ENCODE results near the gene DHX38.

DHX38 gene

DNA sequence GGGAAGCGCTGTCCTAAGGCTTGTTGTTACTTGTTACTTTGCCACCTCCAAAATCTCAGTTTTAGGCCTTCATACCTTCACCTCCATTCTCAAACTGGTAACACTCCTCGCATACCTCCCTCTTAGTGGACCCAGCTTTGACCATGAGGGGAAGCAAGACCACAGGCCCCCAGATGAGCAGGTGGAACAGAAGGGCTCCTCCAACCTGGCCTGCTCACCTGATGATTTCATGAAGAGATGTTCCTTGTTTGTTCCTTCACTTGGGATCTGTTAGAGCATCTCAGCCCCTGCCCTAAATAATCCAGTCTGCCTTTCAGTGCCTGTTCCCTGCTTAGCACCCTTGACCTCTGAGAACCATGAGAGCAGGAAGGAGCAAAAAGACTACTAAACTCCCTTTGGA lies 28.7 kb downstream of the DHX38 start:
- DNase-seq (ENCODE audit: low read depth in 3 of 3) = no peak

DNA sequence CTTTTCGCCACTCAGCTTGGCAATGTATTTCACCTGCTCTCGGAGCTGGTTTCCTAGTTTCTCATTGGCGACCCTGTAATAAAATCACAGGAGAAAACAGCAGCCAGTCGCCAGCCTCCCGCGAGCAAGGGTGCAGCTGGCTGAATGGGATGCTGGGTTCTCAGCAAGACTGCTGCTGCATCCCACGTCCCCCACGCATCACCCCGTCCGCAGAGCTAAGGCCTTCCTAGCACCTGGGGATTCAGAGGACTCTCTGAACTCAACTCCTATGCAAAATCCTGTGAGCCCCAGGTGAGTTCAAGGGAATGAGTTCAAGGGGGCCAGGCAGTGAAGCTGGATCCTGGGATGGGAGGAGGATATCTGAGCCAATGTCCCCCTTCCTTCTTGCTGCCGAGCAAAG lies 29.3 kb downstream of the DHX38 start:
- no peak for DNase-seq (ENCODE audit: low read depth in 3 of 3)

DNA sequence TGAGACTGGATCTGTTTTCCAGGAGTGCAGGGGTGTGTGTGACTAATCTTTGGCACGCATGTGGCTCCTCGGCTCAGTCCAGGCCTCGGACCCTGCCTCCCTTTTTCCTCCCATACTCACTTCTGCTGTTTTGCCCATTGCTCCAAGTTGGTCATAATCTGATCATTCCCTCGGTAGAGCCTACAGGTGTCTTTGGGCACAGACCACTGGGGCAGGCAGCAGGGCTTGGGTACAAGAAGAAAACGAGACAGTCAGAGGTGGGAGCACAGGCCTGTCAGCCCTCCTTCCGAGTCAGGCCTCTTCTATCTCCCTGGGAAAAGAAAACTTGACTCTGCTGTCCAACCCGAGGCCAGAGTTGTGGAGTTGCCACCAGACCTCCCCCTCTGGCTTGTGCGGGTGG lies 29.8 kb downstream of the DHX38 start:
- DNase-seq (ENCODE audit: low read depth in 3 of 3) = no peak

DNA sequence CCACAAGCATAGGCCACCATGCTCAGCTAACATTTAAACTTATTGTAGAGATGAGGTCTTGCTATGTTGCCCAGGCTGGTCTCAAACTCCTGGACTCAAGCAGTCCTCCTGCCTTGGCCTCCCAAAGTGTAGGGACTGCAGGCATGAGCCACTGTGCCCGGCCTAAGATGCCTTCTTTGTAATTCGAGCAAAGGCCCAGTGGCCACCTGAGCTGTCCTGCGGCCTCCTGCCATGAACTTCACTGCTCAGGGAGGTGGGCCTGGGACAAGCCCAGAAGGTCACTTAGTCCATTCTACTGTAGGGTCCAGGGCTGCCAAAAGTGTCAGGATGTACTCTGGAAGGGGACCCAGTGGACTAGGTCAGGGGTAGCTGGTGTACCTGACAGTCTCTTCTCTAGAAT lies 30.5 kb downstream of the DHX38 start:
- DNase-seq (ENCODE audit: low read depth in 3 of 3) = no peak

DNA sequence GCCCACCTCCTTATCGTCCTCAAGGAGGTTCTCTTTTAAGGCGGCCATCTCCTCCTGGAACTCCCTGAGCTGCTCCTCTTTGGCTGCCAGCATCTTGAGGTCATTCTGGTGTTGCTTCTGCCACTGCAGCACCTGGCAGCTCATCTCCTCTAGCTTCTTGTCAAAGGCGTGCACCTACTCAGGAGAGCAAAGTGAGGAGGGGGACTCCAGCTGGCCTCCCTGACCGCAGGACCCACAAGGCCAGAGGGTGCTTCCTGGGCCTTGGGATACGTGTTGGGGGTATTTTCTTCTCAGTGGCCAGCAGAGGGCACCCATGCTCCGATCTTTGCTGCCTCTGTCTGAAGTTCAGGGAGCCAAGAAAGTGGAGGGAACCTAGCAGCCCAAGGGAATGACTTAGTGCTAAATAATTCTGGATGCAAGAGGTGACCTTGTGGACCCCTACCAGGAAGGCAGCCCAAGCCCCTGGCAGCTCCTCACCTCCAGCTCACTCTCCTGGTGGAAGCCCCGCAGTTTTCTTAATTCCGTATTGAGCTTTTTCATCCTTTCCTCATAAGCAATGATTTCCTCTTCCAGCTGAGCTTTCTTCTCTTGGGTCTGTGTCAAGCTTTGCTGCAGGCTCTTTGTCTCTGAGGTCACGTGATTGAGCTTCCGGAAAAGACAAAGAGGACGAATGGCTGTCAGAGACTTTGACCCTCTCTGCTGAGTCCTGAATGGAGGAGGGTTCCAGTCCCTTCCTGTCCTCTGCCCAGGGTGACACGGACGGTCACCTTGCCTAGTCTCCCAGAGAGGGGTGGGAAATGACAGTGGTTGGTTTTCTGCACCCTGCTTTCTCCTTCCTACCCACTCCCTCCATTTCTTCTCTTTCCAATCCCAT lies 31.4 kb downstream of the DHX38 start:
- DNase-seq (ENCODE audit: low read depth in 3 of 3) = peak; percentile 31 to 59 (median 38)

DNA sequence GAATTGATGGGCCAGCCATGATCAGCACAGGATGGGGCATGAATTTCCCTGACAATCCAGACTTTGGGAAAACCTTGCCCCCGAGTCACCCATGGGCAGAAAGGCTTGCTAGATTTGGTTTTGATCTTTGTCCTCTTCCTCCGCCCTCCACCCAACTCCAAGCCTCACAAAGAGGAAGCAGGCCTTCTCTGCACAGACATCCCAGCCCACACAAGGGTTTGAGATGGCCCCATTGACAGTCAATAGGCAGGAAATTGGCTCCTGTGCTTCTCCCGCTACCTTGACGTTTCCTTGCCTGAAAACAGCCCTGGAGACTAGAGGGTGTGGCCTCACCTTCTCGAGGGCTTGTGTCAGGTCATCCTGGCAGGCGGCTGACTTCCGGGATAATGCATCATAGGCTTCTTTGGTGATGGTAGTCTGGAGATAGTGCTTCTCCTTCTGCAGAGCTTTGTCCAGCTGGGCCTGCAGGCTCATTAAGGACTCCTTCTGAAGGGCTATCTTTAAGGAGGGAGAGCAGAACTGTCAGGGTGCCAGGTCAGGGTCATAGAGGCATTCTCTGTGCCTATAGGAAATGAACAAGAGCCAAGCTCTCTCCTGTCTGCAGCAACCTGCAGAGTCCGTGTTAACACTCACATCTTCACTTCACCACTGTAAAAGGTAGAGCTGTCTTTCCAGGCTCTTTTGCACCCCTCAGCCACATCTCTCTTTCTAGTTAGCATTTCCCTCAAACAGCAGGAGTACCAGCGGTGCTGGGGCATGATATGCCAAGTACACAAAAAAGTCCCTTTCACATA lies 32.2 kb downstream of the DHX38 start:
- DNase-seq (ENCODE audit: low read depth in 3 of 3) = no peak

DNA sequence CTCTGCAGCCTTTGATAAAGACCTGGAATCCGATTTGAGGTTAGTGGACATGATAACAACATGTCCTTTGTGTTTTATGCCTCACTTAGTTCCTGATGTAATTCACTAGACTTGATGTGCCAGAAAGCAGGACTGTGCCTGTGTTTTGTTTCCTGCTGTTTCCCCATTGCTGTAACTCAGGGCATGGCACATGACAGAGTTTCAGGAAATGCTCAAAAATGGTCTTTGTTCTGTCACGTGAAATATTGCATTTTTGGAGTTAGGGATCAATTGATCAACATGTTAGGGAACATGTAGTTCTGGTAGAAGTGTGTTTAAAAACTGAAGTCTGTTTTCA lies 32.8 kb downstream of the DHX38 start:
- no peak for DNase-seq (ENCODE audit: low read depth in 3 of 3)

DNA sequence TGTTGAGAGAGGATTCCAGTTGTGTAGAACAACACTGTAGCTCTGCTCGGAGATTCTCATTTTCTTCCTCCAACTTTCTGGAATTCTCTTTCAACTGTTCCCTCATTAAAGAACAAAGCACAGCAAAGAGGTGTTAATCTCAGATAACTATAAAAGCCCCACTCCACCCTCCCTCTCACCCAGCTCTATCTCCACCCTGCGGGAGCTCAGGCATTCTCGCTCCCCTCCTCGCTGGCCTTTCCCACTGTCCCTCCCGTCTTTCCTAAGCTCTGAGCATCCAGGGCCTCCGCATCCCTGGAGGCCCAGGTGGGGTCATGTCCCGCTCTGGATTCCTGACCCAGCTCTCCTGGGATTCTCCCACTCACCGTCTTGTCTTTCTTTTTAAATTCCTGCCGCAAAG lies 35.1 kb downstream of the DHX38 start:
- DNase-seq (ENCODE audit: low read depth in 3 of 3) = no peak

DNA sequence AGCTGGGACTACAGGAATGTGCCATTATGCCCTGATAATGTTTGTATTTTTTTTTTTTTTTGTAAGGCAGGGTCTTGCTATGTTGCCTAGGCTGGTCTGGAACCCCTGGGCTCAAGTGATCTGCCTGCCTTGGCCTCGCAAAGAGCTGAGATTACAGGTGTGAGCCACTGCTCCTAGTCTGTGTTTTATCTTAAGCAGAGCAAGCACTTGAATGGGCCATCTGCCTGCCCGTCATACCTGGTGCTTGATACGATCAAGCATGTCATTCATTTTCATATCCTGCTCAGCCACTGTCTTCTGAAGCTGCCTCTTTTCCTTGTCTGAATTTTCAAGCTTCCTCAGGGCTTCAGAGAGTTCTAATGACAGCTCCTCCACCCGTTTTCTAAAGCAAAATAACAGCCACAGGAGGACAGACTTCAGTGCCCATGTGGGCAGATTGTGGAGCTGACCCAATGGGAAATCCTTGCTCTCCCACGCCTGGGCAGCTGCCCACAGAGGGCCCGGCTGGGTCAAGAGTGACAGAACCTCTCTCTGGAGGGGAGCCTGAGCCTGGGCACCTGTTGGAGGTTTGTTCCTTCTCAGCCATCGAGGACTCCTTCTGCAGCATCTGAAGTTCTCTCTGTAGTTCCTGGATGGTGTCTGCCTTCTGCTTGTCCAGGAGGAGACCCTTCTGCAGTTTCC lies 36.5 kb downstream of the DHX38 start:
- DNase-seq (ENCODE audit: low read depth in 3 of 3) = no peak

DNA sequence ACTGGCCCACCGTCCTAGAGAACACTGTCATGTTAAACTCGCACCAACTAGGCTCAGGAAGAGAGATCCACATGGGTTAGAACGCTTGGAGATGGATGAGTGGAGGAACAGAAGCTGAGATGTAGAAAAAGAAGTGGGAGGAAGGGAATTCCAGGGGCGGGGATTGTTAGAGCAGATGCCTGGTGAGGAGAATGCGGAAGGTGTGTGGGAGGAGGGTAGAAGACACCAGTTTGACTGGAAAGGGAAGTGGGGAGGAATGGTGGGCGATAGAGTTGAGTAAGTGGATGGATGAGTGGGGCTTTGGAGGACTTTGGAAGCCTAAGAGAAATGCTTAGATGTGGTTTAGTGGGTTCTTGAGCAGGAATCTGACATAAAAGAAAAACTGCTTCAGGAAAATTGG lies 37.4 kb downstream of the DHX38 start:
- DNase-seq (ENCODE audit: low read depth in 3 of 3) = no peak

DNA sequence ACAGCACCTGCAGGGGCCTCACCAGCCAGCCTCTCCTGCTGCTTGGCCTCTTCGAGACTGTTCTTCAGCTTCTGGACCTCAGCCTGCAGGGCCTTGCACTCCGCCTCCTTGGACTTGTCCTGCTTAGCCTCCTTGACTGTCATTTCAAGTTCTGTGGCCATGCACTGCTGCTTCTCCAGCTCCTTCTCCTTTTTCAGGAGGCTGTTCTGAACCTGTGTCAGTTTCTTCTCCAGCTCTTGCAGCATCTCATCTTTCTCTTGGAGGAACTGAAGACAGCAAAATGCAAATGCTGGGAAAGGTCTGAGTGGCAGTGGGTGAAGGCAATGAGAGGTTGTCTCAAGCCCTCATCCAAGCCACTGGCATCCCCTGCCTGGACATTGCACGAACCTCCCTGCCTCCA lies 39.1 kb downstream of the DHX38 start:
- no peak for DNase-seq (ENCODE audit: low read depth in 3 of 3)

DNA sequence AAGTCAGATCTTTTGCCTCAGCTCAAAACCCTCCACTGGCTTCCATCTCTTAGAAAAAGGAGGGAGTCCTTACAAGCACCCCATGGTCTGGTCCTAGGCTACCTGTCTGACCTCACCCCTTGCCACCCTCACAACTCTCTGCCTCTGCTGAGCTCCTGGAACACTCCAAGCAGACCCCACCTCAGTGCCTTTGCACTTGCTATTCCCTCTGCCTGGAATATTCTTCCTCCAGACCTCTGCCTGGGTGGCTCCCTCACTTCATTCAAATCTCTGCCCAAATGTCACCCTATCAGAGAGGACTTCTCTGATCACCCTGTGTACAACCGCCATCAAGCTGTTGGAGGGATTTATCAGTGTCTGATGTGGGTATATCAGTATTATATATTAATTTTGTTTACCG lies 40.9 kb downstream of the DHX38 start:
- no peak for DNase-seq (ENCODE audit: low read depth in 3 of 3)

DNA sequence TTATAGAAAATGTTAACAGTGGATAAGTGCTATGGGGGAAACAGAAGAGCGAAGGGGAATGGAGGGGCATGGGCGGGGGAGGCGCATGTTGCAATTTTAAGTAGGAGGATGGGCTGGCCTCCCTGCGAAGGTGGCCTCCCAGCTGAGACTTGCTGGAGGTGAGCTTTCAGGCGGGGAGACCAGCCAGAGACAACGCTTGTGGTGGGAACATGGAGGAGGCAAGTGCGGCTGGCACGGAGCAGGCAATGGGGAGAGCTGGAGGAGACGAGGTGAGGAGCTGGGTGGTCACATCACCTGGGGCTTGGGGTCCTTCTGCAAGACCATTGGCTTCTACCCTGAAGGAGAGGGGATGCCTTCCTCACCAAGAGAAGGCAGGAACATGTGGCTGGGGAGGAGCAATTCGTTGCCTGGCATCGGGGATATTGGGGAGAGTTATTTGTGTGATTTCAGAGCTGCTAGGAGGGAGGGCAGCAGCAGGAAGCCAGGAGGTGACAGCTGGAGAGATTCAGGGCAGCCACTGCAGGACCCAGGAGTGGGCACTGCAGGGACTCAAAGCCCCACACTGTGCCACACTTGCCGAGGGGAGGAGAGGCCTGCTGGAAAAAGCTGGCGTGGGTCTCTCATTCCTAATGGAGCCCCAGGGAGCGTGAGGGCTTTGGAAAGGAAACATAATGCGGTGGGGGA lies 43.9 kb downstream of the DHX38 start:
- no peak for DNase-seq (ENCODE audit: low read depth in 3 of 3)

DNA sequence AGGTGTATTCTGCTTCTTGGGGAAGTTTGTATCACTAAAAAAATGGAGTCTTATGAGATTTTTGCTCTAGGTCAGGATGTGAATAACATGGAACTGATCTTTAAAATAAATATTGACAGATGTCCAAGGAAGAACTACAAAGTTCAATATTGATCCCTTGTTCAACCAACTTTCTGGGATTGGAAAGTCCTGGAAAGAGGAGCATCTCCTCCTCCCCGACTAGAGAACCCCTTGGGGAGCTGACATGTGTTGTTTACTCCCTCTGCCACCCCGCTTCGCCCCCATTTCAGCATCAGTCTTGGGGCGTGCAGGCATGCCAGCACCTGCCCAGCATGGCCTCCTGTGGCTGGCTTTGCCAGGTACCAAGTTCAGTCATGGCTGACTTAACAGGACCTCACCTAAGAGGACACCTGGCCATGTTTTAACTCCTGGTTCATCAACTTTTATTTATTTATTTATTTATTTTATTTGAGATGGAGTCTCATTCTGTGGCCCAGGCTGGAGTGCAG lies 44.5 kb downstream of the DHX38 start:
- no peak for DNase-seq (ENCODE audit: low read depth in 3 of 3)

DNA sequence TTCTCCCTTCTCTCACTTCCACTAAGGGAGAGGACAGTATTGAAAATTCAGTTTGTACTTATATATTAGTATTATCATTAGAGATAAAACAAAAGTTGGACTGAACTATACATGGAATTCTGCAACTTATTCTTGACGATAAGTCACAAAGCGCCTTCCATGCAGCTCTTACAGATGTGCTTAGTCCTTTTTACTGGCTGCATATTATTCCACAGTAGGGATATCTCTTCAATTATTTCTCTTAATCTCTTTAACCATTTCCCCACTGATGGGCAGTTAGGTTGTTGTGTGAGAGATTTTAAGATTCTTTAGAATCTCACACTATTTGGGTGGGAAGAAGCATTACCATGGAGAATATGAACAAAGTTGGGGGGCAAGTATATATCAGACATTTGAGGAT lies 46.3 kb downstream of the DHX38 start:
- DNase-seq (ENCODE audit: low read depth in 3 of 3) = no peak

DNA sequence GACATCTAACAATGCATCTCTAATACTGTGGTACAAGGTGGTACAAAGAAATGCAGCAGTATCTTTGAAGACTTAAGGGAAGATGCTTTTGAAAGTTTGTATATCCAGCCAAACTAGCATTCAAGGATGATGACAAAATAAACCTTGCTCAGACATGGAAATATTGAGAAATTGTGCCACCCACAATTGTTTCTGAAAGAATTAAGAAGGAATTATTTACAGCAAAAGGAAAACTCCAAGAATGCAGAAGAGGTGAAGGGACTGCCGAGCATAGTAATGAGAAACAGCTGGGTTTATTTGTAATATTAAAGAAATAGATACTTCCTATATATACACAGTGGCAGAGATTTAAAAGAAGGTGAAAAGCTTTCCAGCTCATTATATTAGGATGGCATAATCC lies 48.8 kb downstream of the DHX38 start:
- DNase-seq (ENCODE audit: low read depth in 3 of 3) = no peak

DNA sequence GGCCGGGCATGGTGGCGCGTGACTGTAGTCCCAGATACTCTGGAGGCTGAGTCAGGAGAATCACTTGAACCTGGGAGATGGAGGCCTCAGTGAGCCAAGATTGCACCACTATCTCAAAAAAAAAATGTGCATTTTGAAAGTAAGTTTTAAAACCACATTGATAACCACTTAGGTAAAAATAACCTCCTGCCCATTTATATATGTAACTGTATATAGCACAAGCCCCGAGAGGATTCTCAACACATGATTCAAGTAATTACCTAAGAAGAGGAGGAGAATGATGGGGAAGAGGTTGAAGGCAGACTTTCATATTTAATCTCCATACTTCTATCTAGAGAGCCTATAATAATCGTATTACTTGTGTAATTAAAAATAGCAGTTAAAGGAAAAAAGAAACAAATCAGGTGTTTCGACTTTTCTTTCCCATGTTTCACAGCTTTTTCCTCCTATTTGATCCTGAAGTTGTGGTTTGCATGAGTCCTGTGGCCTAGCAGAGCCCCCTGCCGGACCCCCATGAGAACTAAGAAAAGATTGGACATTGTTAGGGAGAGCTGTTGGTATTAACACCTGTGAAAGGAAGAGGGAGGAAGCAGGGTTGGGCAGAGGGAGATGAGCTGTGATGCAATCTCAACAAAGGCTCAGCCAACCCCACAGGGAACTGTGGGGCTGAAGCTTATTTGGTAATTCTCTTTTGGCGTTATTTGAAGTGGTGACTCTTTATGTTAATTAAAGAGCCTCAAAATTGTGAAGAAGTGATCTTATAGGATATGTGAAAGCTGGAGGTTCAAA lies 56.2 kb downstream of the DHX38 start:
- DNase-seq (ENCODE audit: low read depth in 3 of 3) = no peak

DNA sequence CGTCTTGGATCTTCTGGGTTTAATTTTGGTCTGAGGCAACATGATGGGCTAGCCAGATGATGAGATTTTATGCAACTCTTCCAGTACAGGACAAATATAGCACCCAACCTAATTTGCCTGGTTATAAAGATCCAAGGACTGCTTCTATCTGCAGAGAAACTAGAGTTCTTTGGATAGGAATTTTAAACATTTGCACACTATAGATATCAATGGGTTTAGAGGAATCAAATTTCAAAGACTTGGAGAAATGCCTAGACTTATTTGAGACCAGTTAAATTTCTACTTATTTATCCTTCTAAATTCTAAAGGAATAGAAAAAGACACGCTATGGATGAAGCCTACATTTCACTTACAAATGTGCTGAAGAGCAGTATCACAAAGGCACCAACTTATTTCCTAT lies 65.7 kb downstream of the DHX38 start:
- no peak for DNase-seq (ENCODE audit: low read depth in 3 of 3)

DNA sequence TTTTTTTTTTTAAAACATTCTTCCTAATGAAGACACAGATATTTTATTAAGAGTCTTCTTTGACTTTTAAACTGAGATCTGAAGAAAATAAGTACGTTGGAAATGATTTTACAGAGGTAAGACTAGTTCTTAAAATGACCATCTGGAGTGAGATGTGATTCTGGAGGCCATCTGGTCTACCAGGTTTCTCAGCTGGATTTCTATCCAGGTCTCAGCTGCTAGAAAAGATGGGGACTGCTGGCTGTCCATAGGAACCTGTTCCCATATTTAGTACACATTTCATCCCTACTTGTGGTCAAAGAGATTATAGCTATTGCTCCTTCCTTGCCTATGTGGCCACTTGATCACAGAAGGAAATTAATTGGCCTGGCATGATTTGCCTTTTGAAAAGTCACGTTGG lies 66.2 kb downstream of the DHX38 start:
- no peak for DNase-seq (ENCODE audit: low read depth in 3 of 3)

DNA sequence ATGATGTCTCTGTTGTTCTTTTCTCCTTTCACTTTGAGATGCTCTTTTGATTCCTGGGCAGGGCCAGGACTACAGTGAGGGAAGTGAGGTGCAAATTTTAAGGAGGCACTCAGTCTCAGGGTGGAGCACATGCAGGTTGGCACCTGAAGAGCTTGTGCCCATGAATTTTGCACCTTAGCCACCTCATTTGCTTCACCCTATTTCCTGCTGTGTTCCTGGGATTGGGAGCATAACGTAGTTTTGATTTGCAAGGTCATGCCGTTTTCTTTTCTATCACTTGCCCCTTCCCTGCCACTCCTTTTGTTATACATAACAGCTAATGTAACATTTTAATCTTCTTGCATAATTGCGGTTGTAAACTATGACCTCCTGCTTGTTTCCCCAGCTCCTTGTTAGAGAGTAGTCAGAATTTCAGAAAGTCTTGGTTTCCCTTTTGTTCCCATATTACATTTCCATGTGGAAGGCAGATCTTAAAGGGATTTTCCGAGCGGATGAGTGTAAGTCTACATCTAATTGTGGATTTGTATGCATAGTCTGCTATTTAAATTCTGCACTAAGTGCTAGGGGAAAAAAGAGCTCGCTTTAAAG lies 68.6 kb downstream of the DHX38 start:
- DNase-seq (ENCODE audit: low read depth in 3 of 3) = no peak

All from stimulated activated CD4-positive, alpha-beta T cell treated with anti-CD3 and anti-CD28 coated beads, TNF-alpha, amount 100 ng/mL, for 24 hours (primary cell).